ENCODE data around the gene ZBTB45.
A peak's percentile ranks its signal among the peaks of the same experiment; 100 is the strongest.

The ZBTB45 gene

GRCh38 chr19:58466760-58467589, 52.6 kb downstream of the ZBTB45 start, which contains the start of gene ZNF324:
TSS of gene ZNF324 (plus strand) at chr19:58467080. CDS start at chr19:58469186, 2,106 bp downstream.
- Histone ChIP-seq H3K9me3 (ENCODE audit: control insufficient read depth, insufficient read depth, low read depth, low read length) (no peaks in the 10 kb centered on the region), H3K4me3 (ENCODE audit: low read depth, low read length) (peak within 1 kb of the TSS; percentile 83), H3K27me3 (ENCODE audit: control insufficient read depth, insufficient read depth, low read length) (peaks cover 10% of the 10 kb centered on the region), H3K4me1 (ENCODE audit: control insufficient read depth, insufficient read depth, low read length) (peaks cover 4% of the 10 kb centered on the region; the same call in 1 of the 2 replicates), H3K27ac (ENCODE audit: low read depth, low read length) (no peak within 1 kb of the TSS), H3K36me3 (ENCODE audit: control insufficient read depth, insufficient read depth, low read length) (peaks cover 12% of the 10 kb centered on the region), H3K9ac (ENCODE audit: low read length) (peak within 1 kb of the TSS; percentile 75)

DNA sequence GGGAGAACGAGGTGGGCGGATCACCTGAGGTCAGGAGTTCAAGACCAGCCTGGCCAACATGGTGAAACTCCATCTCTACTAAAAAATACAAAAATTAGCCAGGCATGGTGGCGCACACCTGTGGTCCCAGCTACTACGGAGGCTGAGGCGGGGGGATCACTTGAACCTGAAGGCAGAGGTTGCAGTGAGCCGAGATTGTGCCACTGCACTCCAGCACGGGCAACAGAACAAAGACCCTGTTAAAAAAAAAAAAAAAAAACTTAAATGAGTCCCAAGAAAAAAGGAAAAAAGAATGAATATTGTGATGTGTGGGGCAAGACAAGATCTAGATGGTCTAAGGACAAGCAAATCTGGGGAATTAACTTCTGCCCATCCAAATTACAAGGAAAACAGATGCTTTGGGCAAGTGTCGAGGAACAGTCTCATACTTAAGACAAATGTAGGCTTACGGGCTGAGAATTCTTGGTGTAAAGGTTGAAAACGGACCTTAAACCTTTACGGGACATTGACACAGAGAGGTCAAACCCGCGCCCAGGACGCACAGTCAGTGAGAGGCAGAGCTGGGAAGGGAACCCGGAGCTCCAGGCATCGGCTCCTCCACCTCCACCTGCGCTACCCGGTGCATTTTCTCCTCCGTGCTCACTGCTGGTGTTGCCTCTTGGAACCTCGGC, 53.4 kb downstream of the ZBTB45 start:
- peak overlapping the region; percentile 83 for H3K4me3 ChIP-seq (ENCODE audit: low read depth, low read length)
- H3K9me3 ChIP-seq (ENCODE audit: control insufficient read depth, insufficient read depth, low read depth, low read length): no peaks in the 10 kb centered on the region
- no peak overlapping the region for H3K9ac ChIP-seq (ENCODE audit: low read length)
- H3K4me1 ChIP-seq (ENCODE audit: control insufficient read depth, insufficient read depth, low read length): peaks cover 4% of the 10 kb centered on the region; the same call in 1 of the 2 replicates
- H3K27me3 ChIP-seq (ENCODE audit: control insufficient read depth, insufficient read depth, low read length): peaks cover 10% of the 10 kb centered on the region
- peaks cover 7% of the 10 kb centered on the region for H3K36me3 ChIP-seq (ENCODE audit: control insufficient read depth, insufficient read depth, low read length)
- H3K27ac ChIP-seq (ENCODE audit: low read depth, low read length): no peak overlapping the region

Measured in HUES6 (cell line).